Lower leg skin (tissue), 4 donors: Measurements from ENCODE around the gene C2CD5. TPM values are rescaled to one million over a fixed set of nuclear protein-coding genes. Genes with fewer than 3 reads are reported as not detected.
"Not testable (repeated sequence)": the region's sequence is repeated elsewhere in the genome, so short reads cannot be mapped to it uniquely, and the experiment has no call there.

ENCODE experiments used
- DNase-seq, 2 donors: peaks; one replicate each; pipeline ENCODE4 v3.0.0-alpha.2; 2019; ENCODE audit warnings: low spot score in 2 of 2
- H3K4me3 ChIP-seq: fragments of 200-600 bp; sonication (generic); 2 replicates; pipeline ENCODE4 v1.5.1; 2017; ENCODE audit warnings: mild to moderate bottlenecking, low read depth; ENCODE audit not compliant: poor library complexity, severe bottlenecking
- POLR2A ChIP-seq, 2 donors: fragments of 450-650 bp; IDR thresholded peaks; one replicate each; pipeline ENCODE4 v1.6.1; 2016 to 2017; ENCODE audit warnings: antibody characterized with exemption in 2 of 2, mild to moderate bottlenecking in 1 of 2, moderate library complexity in 1 of 2
- WGBS, 2 donors: methylation state at CpG; one replicate each; pipeline ENCODE4 v1.1.5; 2018; 5-methylcytosine and 5-hydroxymethylcytosine counted together
- intact Hi-C: fragments of 100-400 bp; cut with DNase I; formaldehyde crosslinking; loops from one replicate; pipeline ENCODE4 v1.15.0; 2023; ENCODE audit warnings: low total_unique reads
- total RNA-seq, 4 donors: library from RNA; depleted of rRNA; stranded (reverse); fragments of >200 nt; gene quantifications; one replicate each; pipeline ENCODE4 v1.1.0, GENCODE V29; 2016
- TF ChIP-seq, protein P1 (sequence below), 3 donors: fragments of 450-650 bp; IDR thresholded peaks; one replicate each; pipeline ENCODE4 v1.5.1; 2016; ENCODE audit warnings: antibody characterized with exemption in 3 of 3, mild to moderate bottlenecking in 3 of 3, moderate library complexity in 2 of 3

Gene C2CD5
- total RNA-seq, 4 donors from 2014 or later: 19.3 to 22.6 (median 19.9) TPM

DNA sequence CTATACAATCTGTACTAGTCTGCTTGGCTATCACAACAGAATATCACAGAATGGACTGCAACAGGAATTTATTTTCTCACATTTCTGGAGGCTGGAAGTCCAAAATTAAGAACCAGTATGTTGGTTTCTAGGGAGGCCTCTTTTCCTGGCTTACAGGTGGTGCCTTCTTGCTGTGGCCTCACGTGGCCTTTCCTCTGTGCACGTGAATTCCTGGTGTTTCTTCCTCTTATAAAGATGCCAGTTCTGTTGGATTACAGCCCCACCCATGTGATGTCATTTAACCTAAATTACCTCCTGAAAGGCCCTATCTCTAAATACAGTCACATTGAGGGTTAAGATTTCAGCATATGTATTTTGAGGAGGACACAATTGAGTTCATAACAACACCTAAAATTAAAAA, 32.1 kb upstream of the C2CD5 start:
- WGBS, 2 donors: 70 to 73% methylated on average over 2 of the region's 2 CpGs
- DNase-seq: no peak
- no peak for TF ChIP-seq POLR2A (IDR thresholded peaks at IDR 0.05)
- TF ChIP-seq, protein P1, sequence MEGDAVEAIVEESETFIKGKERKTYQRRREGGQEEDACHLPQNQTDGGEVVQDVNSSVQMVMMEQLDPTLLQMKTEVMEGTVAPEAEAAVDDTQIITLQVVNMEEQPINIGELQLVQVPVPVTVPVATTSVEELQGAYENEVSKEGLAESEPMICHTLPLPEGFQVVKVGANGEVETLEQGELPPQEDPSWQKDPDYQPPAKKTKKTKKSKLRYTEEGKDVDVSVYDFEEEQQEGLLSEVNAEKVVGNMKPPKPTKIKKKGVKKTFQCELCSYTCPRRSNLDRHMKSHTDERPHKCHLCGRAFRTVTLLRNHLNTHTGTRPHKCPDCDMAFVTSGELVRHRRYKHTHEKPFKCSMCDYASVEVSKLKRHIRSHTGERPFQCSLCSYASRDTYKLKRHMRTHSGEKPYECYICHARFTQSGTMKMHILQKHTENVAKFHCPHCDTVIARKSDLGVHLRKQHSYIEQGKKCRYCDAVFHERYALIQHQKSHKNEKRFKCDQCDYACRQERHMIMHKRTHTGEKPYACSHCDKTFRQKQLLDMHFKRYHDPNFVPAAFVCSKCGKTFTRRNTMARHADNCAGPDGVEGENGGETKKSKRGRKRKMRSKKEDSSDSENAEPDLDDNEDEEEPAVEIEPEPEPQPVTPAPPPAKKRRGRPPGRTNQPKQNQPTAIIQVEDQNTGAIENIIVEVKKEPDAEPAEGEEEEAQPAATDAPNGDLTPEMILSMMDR (IDR thresholded peaks at IDR 0.05): no peak
- intact Hi-C loops: no loop called here
- no peak overlapping the region for H3K4me3 ChIP-seq

DNA sequence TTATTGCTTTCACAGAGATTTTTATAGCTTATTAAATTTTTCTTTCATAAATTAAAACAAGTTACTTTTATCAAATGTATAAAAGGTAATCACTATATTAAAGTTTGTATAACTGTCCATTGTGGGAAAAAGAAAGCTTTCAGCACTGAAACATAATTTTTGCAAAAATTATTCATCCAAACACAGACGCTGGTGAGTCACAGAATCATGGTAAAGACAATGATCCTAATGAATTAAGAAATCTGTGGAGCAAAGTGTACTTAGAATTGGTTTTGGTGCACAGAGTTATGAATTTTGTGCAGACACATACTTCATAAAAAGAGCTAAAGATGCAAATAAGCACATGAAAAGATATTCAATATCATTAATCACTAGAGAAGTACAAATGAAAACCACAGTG, 31.7 kb upstream of the C2CD5 start:
- no peak overlapping the region for H3K4me3 ChIP-seq
- TF ChIP-seq, protein P1 (IDR thresholded peaks at IDR 0.05): no peak
- no peak for TF ChIP-seq POLR2A (IDR thresholded peaks at IDR 0.05)
- intact Hi-C loops: no loop called here
- 79 to 93% methylated on average over 1 of the region's 1 CpG for WGBS, 2 donors
- no peak for DNase-seq

- 90 to 98% methylated on average over 3 of the region's 3 CpGs for WGBS, 2 donors
- H3K4me3 ChIP-seq: no peak overlapping the region
- TF ChIP-seq POLR2A (IDR thresholded peaks at IDR 0.05): no peak
- TF ChIP-seq, protein P1 (IDR thresholded peaks at IDR 0.05): no peak
- intact Hi-C loops: no loop called here
- DNase-seq: no peak
Measured at GRCh38 chr12:22574921-22575320, 30.6 kb upstream of the C2CD5 start.

DNA sequence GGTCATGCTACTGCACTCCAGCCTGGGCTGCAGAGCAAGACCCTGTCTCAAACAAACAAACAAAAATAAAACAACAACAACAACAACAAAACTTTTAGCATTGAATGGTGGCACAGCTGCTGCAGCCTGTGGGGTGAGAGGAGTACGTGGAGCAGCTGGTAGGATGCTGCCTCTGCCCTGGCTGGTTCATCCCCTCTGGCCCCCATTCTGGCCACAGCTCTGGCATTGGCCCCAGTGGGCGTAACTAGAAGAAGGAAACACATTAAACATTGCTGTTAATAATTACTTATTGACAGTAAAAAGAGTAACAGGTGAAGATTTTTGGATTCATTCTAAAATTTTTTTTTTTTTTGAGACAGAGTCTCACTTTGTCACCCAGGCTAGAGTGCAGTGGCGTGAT, 28.8 kb upstream of the C2CD5 start:
- TF ChIP-seq, protein P1 (IDR thresholded peaks at IDR 0.05): no peak
- no peak for TF ChIP-seq POLR2A (IDR thresholded peaks at IDR 0.05)
- WGBS, 2 donors: 55 to 62% methylated on average over 3 of the region's 3 CpGs
- no peak for DNase-seq
- intact Hi-C loops: no loop called here
- no peak overlapping the region for H3K4me3 ChIP-seq

DNA sequence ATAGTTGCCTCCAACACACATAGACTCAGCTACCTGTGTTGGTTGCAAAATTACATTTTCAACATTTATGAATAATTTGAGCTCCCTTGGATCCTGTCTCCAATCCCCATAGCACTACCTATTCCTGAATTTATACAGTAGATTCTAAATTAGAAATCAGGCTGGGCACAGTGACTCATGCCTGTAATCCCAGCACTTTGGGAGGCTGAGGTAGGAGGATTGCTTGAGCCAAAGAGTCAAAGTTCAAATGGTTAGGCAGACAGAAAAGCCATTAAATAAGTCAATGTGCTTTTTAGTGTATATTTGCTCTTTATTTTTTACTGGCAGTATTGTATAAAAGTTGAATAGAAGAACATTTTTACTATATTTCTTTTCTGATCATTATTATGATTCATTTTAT, 24.9 kb upstream of the C2CD5 start:
- intact Hi-C loops: no loop called here
- no peak for TF ChIP-seq POLR2A (IDR thresholded peaks at IDR 0.05)
- no peak overlapping the region for H3K4me3 ChIP-seq
- DNase-seq: no peak

DNA sequence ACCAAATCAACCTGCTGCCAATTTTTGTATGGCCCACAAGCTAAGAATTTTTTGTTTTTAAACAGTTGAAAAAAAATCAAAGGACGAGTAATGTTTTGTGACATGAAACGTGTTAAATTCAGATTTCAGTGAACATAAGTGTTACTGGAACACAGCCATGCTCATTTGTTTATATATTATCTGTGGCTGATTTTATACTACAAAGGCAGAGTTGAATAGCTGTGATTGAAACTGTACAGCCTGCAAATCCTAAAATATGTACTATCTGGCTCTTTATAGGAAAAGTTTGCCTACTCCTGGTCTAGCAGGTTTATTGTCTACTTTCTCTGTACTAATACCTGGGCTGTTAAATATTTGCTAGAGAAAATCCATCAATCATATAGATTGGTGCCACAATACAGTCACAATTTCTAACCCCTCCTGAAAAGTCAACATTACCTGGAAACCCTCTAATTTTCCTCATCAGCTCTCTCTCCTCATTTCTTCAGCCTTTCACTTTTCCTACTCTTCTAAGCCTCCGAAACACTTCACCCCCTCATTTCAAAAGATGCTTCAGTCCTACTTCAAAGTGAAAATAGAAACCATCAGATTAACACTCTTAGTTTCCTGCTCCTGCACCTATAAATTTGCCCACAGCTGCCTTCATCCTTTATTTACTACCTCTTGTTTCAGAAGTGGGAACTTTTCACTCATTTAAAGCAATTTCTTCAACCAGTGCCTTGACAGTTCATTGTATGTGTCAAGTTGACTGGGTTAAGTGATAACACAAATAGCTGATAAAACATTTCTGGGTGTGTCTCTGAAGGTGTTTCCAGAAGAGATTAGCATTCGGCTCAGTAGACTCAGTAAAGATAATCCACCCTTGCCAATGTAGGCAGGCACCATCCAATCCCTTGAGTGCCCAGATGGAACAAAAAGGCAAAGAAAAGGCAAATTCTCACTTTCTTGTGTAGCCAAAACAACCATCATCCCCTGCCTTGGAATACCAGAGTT, 18.0 kb upstream of the C2CD5 start:
- intact Hi-C loops: no loop called here
- 51 to 59% methylated on average over 4 of the region's 4 CpGs for WGBS, 2 donors
- H3K4me3 ChIP-seq: no peak overlapping the region
- DNase-seq: no peak
- TF ChIP-seq, protein P1 (IDR thresholded peaks at IDR 0.05): no peak
- TF ChIP-seq POLR2A (IDR thresholded peaks at IDR 0.05): no peak

DNA sequence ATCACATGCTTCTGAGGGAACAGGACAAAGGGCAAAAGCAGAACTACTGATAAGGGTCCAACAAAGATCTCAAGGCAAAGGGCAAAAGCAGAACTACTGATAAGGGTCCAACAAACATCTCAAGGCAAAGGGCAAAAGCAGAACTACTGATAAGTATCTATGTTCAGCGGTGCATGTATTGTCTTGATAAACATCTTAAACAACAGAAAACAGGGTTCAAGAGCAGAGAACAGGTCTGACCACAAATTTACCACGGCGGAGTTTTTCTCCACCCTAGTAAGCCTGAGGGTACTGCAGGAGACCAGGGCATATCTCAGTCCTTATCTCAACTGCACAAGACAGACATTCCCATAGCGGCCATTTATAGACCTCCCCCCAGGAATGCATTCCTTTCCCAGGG, 10.4 kb upstream of the C2CD5 start:
- 84 to 92% methylated on average over 4 of the region's 4 CpGs for WGBS, 2 donors
- intact Hi-C loops, H3K4me3 ChIP-seq, DNase-seq: not testable (repeated sequence)
